IMR-90 (cell line): Measurements from ENCODE around the gene CBX6. TPM values are rescaled to one million over a fixed set of nuclear protein-coding genes. Genes with fewer than 3 reads are reported as not detected.

Experiments used
- ATAC-seq: fragments of 200-7000 bp; cut with Tn5 transposase; 2 replicates; pipeline ENCODE4 v1.9.1; 2020; ENCODE audit warnings: low read depth, mild to moderate bottlenecking, moderate library complexity
- BruUV-seq: library from RNA; stranded (reverse); fragments of 400-500 nt; replicated peaks from 2 replicates; lab custom pipeline; 2021; lab: Mats Ljungman, UMichigan
- CTCF ChIA-PET: fragments of 300-600 bp; formaldehyde crosslinking; extraction: SDS; loops from one replicate; lab custom pipeline; 2021; ENCODE audit warnings: antibody characterized with exemption; lab: Yijun Ruan, JAX
- POLR2A ChIA-PET: fragments of 300-600 bp; sonication (Branson Sonifier 250); formaldehyde crosslinking; loops from one replicate; lab custom pipeline; 2022; ENCODE audit warnings: antibody characterized with exemption; ENCODE audit not compliant: unreplicated experiment; lab: Charles Lee
- DNase-seq: peaks from one replicate; pipeline ENCODE4 v3.0.0; 2013
- H2AFZ ChIP-seq: replicated peaks from 2 replicates; pipeline ENCODE3; 2013; ENCODE audit warnings: low read length, mild to moderate bottlenecking; ENCODE audit not compliant: poor library complexity
- H2AK5ac ChIP-seq: 2 replicates; pipeline ENCODE4 v1.6.1; 2013; ENCODE audit warnings: low read depth, low read length, inconsistent platforms
- H2AK9ac ChIP-seq: replicated peaks from 2 replicates; pipeline ENCODE3; 2013; ENCODE audit warnings: mild to moderate bottlenecking, low read depth, low read length, moderate library complexity; ENCODE audit not compliant: poor library complexity
- H2BK120ac ChIP-seq: 2 replicates; pipeline ENCODE4 v1.6.1; 2013; ENCODE audit warnings: low read depth, low read length, inconsistent platforms
- H2BK15ac ChIP-seq: 3 replicates; pipeline ENCODE4 v1.6.1; 2013; ENCODE audit warnings: low read depth, low read length, inconsistent platforms
- H2BK20ac ChIP-seq: 2 replicates; pipeline ENCODE4 v1.6.1; 2013; ENCODE audit warnings: low read depth, mild to moderate bottlenecking, inconsistent platforms, low read length, moderate library complexity
- H2BK5ac ChIP-seq: 2 replicates; pipeline ENCODE4 v1.6.1; 2013; ENCODE audit warnings: mild to moderate bottlenecking, low read depth, low read length, inconsistent platforms; ENCODE audit not compliant: poor library complexity, severe bottlenecking
- H3K14ac ChIP-seq: replicated peaks from 2 replicates; pipeline ENCODE4 v1.6.1; 2013; ENCODE audit warnings: low read depth, low read length, inconsistent platforms
- H3K18ac ChIP-seq: 2 replicates; pipeline ENCODE4 v1.6.1; 2013; ENCODE audit warnings: low read depth, low read length, control low read depth
- H3K23ac ChIP-seq: 2 replicates; pipeline ENCODE4 v1.6.1; 2013; ENCODE audit warnings: low read depth, low read length, inconsistent platforms
- H3K27ac ChIP-seq: 2 replicates; pipeline ENCODE4 v1.5.1; 2013; ENCODE audit warnings: mild to moderate bottlenecking, control low read depth, low read length; ENCODE audit not compliant: insufficient read depth
- H3K27me3 ChIP-seq: 2 replicates; pipeline ENCODE4 v1.6.1; 2013; ENCODE audit warnings: low read length; ENCODE audit not compliant: control insufficient read depth, insufficient read depth
- H3K36me3 ChIP-seq: 2 replicates; pipeline ENCODE4 v1.6.1; 2013; ENCODE audit warnings: low read length, mixed read lengths; ENCODE audit not compliant: control insufficient read depth, insufficient read depth
- H3K4ac ChIP-seq: 2 replicates; pipeline ENCODE4 v1.6.1; 2013; ENCODE audit warnings: low read depth, low read length, inconsistent platforms
- H3K4me1 ChIP-seq: 2 replicates; pipeline ENCODE4 v1.6.1; 2013; ENCODE audit warnings: low read length, mixed read lengths; ENCODE audit not compliant: control insufficient read depth, insufficient read depth
- H3K4me2 ChIP-seq: 2 replicates; pipeline ENCODE4 v1.6.1; 2013; ENCODE audit warnings: low read depth, mild to moderate bottlenecking, control low read depth, low read length, moderate library complexity
- H3K4me3 ChIP-seq: 2 replicates; pipeline ENCODE4 v1.5.1; 2013; ENCODE audit warnings: low read depth, mild to moderate bottlenecking, control low read depth, low read length, moderate library complexity; ENCODE audit not compliant: insufficient read depth
- H3K56ac ChIP-seq: 2 replicates; pipeline ENCODE4 v1.6.1; 2013; ENCODE audit warnings: low read length, inconsistent platforms; ENCODE audit not compliant: insufficient read depth; ENCODE audit errors: extremely low read depth
- H3K79me1 ChIP-seq, 2 experiments: 2 replicates each; pipeline ENCODE4 v1.6.1; 2013; ENCODE audit warnings: low read length in 2 of 2, inconsistent platforms in 1 of 2, low read depth in 1 of 2
- H3K9ac ChIP-seq: 2 replicates; pipeline ENCODE4 v1.6.1; 2013; ENCODE audit warnings: low read depth, low read length, control low read depth
- H3K9me1 ChIP-seq: 2 replicates; pipeline ENCODE4 v1.6.1; 2013; ENCODE audit warnings: low read length, inconsistent platforms; ENCODE audit not compliant: insufficient read depth
- H3K9me3 ChIP-seq: 2 replicates; pipeline ENCODE4 v1.6.1; 2013; ENCODE audit warnings: low read length; ENCODE audit not compliant: control insufficient read depth, insufficient read depth
- H4K20me1 ChIP-seq: 2 replicates; pipeline ENCODE4 v1.6.1; 2013; ENCODE audit warnings: low read length, inconsistent platforms; ENCODE audit not compliant: insufficient read depth
- H4K5ac ChIP-seq: 2 replicates; pipeline ENCODE4 v1.6.1; 2013; ENCODE audit warnings: mild to moderate bottlenecking, low read depth, low read length, control low read depth
- H4K8ac ChIP-seq, 2 experiments: 2 replicates each; pipeline ENCODE4 v1.6.1; 2013; ENCODE audit warnings: low read depth in 2 of 2, low read length in 2 of 2, control low read depth in 1 of 2, inconsistent platforms in 1 of 2
- H4K91ac ChIP-seq: 2 replicates; pipeline ENCODE4 v1.6.1; 2013; ENCODE audit warnings: low read depth, low read length, inconsistent platforms; ENCODE audit not compliant: insufficient read depth
- MAZ ChIP-seq: IDR thresholded peaks from 2 replicates; pipeline ENCODE4 v1.6.1; 2012; ENCODE audit warnings: low read depth, mild to moderate bottlenecking, low read length, improper control_type of control experiment, moderate library complexity, borderline replicate concordance
- SMC3 ChIP-seq: fragments of 150-350 bp; IDR thresholded peaks from 2 replicates; pipeline ENCODE4 v1.6.1; 2016; ENCODE audit warnings: low read depth, mild to moderate bottlenecking, antibody characterized with exemption, low read length, moderate library complexity
- WGBS, 2 experiments: methylation state at CpG; one replicate each; pipeline versions ENCODE4 v1.1.5 to v1.1.7; 2013; ENCODE audit warnings: missing lambda C conversion rate in 2 of 2; ENCODE audit not compliant: insufficient read length in 1 of 2; ENCODE audit errors: extremely low coverage in 2 of 2; 5-methylcytosine and 5-hydroxymethylcytosine counted together
- dilution Hi-C: fragments of 300-500 bp; cut with HindIII; formaldehyde crosslinking; loops from one replicate; pipeline ENCODE4 v1.14.3; 2018; ENCODE audit warnings: low sequenced_read_pairs; ENCODE audit not compliant: unreplicated experiment
- in situ Hi-C: fragments of 300-500 bp; cut with MboI; formaldehyde crosslinking; loops from 3 replicates; pipeline ENCODE4 v1.14.3; 2019; ENCODE audit warnings: low sequenced_read_pairs, inconsistent platforms, mixed read lengths
- intact Hi-C: fragments of 100-400 bp; cut with micrococcal nuclease; formaldehyde crosslinking; loops from 2 replicates; pipeline ENCODE4 v1.10.0; 2022
- polyA plus RNA-seq, 3 experiments: library from polyadenylated mRNA; depleted of rRNA; stranded (reverse); fragments of >200 nt; gene quantifications; 2 replicates each; pipeline ENCODE4 v1.2.3, GENCODE V29; 2012; ENCODE audit warnings: low replicate concordance in 1 of 3
- total RNA-seq: library from RNA; depleted of rRNA; stranded (reverse); fragments of >200 nt; gene quantifications from 2 replicates; pipeline ENCODE4 v1.2.3, GENCODE V29; 2012

The CBX6 gene
- total and polyA plus RNA-seq, 2 of the 4 experiments (the other 2 are of a cell fraction) = 15.2 to 19.0 TPM

- dilution Hi-C loops = no loop called here
- Histone ChIP-seq H3K18ac (no peak overlapping the region), H4K5ac (no peak overlapping the region), H4K8ac (no peak overlapping the region), H3K4ac (no peak overlapping the region), H3K36me3 (no peaks in the 10 kb centered on the region), H3K9ac (no peak overlapping the region), H3K14ac (no peak overlapping the region), H4K20me1 (no peaks in the 10 kb centered on the region), H3K27me3 (peaks cover 7% of the 10 kb centered on the region; the same call in 1 of the 2 replicates), H3K4me1 (peaks cover 4% of the 10 kb centered on the region), H3K79me1 (no peaks in the 10 kb centered on the region), H3K23ac (no peak overlapping the region), H2AK5ac (no peak overlapping the region), H3K4me2 (no peak overlapping the region), H2AFZ (no peak overlapping the region), H3K4me3 (no peak overlapping the region), H4K91ac (no peak overlapping the region), H3K27ac (no peak overlapping the region), H3K9me3 (no peaks in the 10 kb centered on the region), H2BK15ac (no peak overlapping the region), H3K56ac (no peak overlapping the region), H2BK20ac (no peak overlapping the region), H3K9me1 (0 out of 2 replicates have a peak, but pooled peaks cover 3% of the 10 kb centered on the region), H2BK120ac (no peak overlapping the region), H2AK9ac (no peak overlapping the region), H2BK5ac (no peak overlapping the region)
- intact Hi-C loops = loop anchor here (5.0 kb wide), 1 partner anchor 83 kb away; no protein-coding TSS in a partner anchor
- no TSS peak for BruUV-seq
- TF ChIP-seq SMC3 (no peak), MAZ (no peak)
- no peak for ATAC-seq
- ChIA-PET CTCF (interaction anchor here (0.8 to 1.1 kb wide), 2 partner anchors 19 to 84 kb away, joined by 3 read pairs; no protein-coding TSS in a partner anchor), POLR2A (no interaction called here)
- in situ Hi-C loops = loop anchor here (25.0 kb wide), 1 partner anchor 262 kb away; no protein-coding TSS in a partner anchor
- 80% methylated on average over 1 of the region's 2 CpGs; no CpG with 5 or more reads in 1 of the 2 experiments for WGBS, 2 experiments
- DNase-seq = no peak
These were observed 21.6 kb downstream of the CBX6 start for GRCh38 chr22:38850399-38850798.
